Effector memory CD8-positive, alpha-beta T cell (primary cell): ENCODE measurements around the gene SPRYD3.

Experiments
- ATAC-seq: fragments of 150-1000 bp; cut with Tn5 transposase; replicated peaks from 2 replicates; pipeline ENCODE4 v1.10.0; 2021; ENCODE audit warnings: mild to moderate bottlenecking, moderate library complexity
- DNase-seq, 3 experiments: peaks; one replicate each; pipeline ENCODE4 v3.0.0; 2021
- H3K27ac Mint-ChIP-seq, 2 donors: one replicate each; pipeline ENCODE4 v1.8.0; 2022; ENCODE audit warnings: mild to moderate bottlenecking in 2 of 2, mixed read lengths in 2 of 2, moderate library complexity in 2 of 2
- H3K27me3 Mint-ChIP-seq, 2 donors: one replicate each; pipeline ENCODE4 v1.8.0; 2022; ENCODE audit warnings: mixed read lengths in 2 of 2
- H3K36me3 Mint-ChIP-seq: one replicate; pipeline ENCODE4 v1.8.0; 2022; ENCODE audit warnings: mild to moderate bottlenecking, moderate library complexity, mixed read lengths; ENCODE audit not compliant: insufficient read depth
- H3K4me1 Mint-ChIP-seq, 2 donors: one replicate each; pipeline ENCODE4 v1.8.0; 2022; ENCODE audit warnings: low read depth in 2 of 2, mixed read lengths in 2 of 2
- H3K4me3 Mint-ChIP-seq, 2 donors: one replicate each; pipeline ENCODE4 v1.8.0; 2022; ENCODE audit warnings: mild to moderate bottlenecking in 2 of 2, mixed read lengths in 2 of 2, moderate library complexity in 2 of 2
- H3K9me3 Mint-ChIP-seq, 2 donors: one replicate each; pipeline ENCODE4 v1.8.0; 2022; ENCODE audit warnings: mixed read lengths in 2 of 2

The SPRYD3 gene

GRCh38 chr12:53059434-53060063 lies 19.6 kb downstream of the SPRYD3 start:
- DNase-seq (no peak), ATAC-seq (no peak)
- Mint-ChIP-seq H3K4me3 (no peak overlapping the region), H3K27me3 (peaks cover 0 to 11% of the 10 kb centered on the region in 2 donors), H3K36me3 (peaks cover 8% of the 10 kb centered on the region), H3K4me1 (peaks cover 7 to 8% of the 10 kb centered on the region in 2 donors), H3K9me3 (no peaks in the 10 kb centered on the region), H3K27ac (peak overlapping the region in 1 of 2 donors; percentile 60)

DNA sequence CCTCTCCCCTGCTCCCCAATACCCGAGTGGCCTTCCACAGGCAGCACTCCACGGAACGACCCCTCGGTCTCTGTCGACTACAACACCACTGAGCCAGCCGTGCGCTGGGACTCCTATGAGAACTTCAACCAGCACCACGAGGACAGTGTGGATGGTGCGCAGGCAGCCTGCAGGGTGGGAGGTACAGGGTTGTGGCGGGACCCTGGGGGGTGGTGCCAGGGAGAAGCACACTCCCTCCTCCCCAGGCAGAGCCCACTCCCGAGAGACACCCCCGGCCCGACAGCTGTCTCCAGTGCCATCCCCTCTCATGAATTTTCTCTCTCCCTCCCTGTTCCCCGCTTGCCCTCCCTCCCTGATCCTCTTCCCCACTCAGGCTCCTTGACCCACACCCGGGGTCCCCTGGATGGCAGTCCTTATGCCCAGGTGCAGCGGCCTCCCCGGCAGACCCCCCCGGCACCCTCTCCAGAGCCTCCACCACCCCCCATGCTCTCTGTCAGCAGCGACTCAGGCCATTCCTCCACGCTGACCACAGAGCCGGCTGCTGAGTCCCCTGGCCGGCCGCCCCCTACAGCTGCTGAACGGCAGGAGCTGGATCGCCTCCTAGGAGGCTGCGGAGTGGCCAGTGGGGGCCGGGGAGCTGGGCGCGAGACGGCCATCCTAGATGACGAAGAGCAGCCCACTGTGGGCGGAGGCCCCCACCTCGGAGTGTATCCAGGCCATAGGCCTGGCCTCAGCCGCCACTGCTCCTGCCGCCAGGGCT lies 20.3 kb downstream of the SPRYD3 start:
- no peak overlapping the region for H3K27ac Mint-ChIP-seq
- DNase-seq (no peak), ATAC-seq (no peak)
- no peaks in the 10 kb centered on the region for H3K9me3 Mint-ChIP-seq
- no peak overlapping the region for H3K4me3 Mint-ChIP-seq
- peaks cover 12% of the 10 kb centered on the region in 2 donors for H3K4me1 Mint-ChIP-seq
- peaks cover 0 to 11% of the 10 kb centered on the region in 2 donors for H3K27me3 Mint-ChIP-seq
- H3K36me3 Mint-ChIP-seq: peaks cover 11% of the 10 kb centered on the region

- H3K9me3 Mint-ChIP-seq: no peaks in the 10 kb centered on the region
- peaks cover 0 to 11% of the 10 kb centered on the region in 2 donors for H3K27me3 Mint-ChIP-seq
- no peak overlapping the region for H3K4me3 Mint-ChIP-seq
- peaks cover 12 to 14% of the 10 kb centered on the region in 2 donors for H3K4me1 Mint-ChIP-seq
- H3K36me3 Mint-ChIP-seq: peaks cover 12% of the 10 kb centered on the region
- H3K27ac Mint-ChIP-seq: no peak overlapping the region
- DNase-seq (no peak), ATAC-seq (no peak)
Measured at GRCh38 chr12:53057816-53058500, 21.2 kb downstream of the SPRYD3 start.

GRCh38 chr12:53056901-53057300 lies 22.3 kb downstream of the SPRYD3 start:
- no peaks in the 10 kb centered on the region for H3K9me3 Mint-ChIP-seq
- peaks cover 9% of the 10 kb centered on the region for H3K36me3 Mint-ChIP-seq
- no peak for ATAC-seq
- no peak overlapping the region for H3K4me3 Mint-ChIP-seq
- DNase-seq: no peak
- H3K27ac Mint-ChIP-seq: no peak overlapping the region
- H3K27me3 Mint-ChIP-seq: peaks cover 0 to 11% of the 10 kb centered on the region in 2 donors
- H3K4me1 Mint-ChIP-seq: peaks cover 14% of the 10 kb centered on the region in 2 donors

DNA sequence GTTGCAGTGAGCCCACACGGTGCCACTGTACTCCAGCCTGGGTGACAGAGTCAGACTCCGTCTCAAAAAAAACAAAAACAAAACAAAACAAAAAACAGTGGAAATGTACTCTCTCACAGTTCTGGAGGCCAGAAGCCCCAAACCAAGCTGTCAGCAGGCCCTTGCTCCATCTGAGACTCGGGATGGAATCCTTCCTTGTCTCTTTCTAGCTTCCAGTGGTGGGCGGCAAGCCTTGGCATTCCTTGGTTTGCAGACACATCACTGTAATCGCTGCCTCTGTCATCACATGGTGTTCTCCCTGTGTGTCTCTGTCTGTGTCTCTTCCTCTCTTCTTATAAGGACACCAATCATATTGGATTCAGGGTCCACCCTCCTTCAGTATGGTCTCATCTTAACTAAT lies 22.9 kb downstream of the SPRYD3 start:
- ATAC-seq (no peak), DNase-seq (no peak)
- H3K27me3 Mint-ChIP-seq: peaks cover 0 to 11% of the 10 kb centered on the region in 2 donors
- H3K27ac Mint-ChIP-seq: no peak overlapping the region
- H3K36me3 Mint-ChIP-seq: peaks cover 7% of the 10 kb centered on the region
- no peak overlapping the region for H3K4me3 Mint-ChIP-seq
- peaks cover 12 to 14% of the 10 kb centered on the region in 2 donors for H3K4me1 Mint-ChIP-seq
- H3K9me3 Mint-ChIP-seq: no peaks in the 10 kb centered on the region

GRCh38 chr12:53055471-53056266 lies 23.5 kb downstream of the SPRYD3 start:
- Mint-ChIP-seq H3K4me3 (peak overlapping the region; percentile 58 to 72), H3K9me3 (no peaks in the 10 kb centered on the region), H3K27me3 (peaks cover 0 to 11% of the 10 kb centered on the region in 2 donors), H3K36me3 (peaks cover 6% of the 10 kb centered on the region), H3K4me1 (peaks cover 10 to 12% of the 10 kb centered on the region in 2 donors), H3K27ac (no peak overlapping the region)
- DNase-seq (no peak), ATAC-seq (no peak)

GRCh38 chr12:53054112-53054878 lies 24.9 kb downstream of the SPRYD3 start:
- Mint-ChIP-seq H3K36me3 (peaks cover 6% of the 10 kb centered on the region), H3K4me1 (peaks cover 10 to 14% of the 10 kb centered on the region in 2 donors), H3K27me3 (peaks cover 0 to 11% of the 10 kb centered on the region in 2 donors), H3K27ac (peak overlapping the region; percentile 83 to 92), H3K4me3 (peak overlapping the region; percentile 93 to 96), H3K9me3 (no peaks in the 10 kb centered on the region)
- peak; percentile 89 to 93 (median 90) for DNase-seq
- ATAC-seq: peak; percentile 91

DNA sequence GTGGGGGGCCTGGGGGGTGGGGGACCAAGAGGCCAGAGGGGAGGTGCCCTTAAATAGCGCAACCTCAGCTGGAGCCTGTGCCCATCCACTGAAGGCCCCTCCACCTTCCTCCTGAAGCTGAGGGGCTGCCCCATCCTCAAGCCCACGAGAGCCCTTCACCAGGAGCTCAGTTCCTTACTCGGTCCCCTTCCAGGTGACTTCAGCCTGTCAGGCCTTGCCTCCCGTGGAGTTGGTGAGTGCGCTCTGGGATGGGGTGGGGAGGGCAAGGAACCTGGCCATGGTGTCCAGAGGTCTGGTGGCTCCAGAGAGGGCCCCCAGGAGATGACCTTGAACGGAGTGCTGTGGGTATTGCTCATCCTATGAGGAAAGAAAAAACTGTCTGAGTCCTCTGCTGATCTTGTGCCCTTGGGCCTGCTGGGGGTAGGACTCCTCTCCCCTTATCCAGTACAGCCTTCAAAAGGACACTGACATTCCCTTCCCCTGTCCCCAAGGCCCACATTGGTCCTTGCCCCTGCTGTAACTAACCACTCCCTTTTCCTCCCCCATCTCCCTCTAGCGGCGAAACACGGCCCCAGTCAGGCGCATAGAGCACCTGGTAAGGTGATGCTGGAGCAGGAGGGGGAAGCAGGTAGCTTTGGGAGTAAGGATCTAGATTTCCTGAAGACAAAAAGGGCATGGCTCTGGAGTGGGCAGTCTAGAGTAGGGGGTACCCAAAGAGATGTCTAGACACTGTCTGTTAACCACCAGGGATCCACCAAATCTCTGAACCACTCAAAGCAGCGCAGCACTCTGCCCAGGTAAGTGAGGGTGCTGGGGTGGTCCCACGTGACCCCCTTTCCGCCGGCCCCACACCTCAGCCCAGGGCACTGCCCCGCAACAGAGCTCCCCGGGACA lies 25.7 kb downstream of the SPRYD3 start:
- DNase-seq (peak; percentile 48 to 61 (median 61)), ATAC-seq (peak; percentile 38)
- H3K4me1 Mint-ChIP-seq: peaks cover 10 to 14% of the 10 kb centered on the region in 2 donors
- no peaks in the 10 kb centered on the region for H3K9me3 Mint-ChIP-seq
- peaks cover 0 to 9% of the 10 kb centered on the region in 2 donors for H3K27me3 Mint-ChIP-seq
- peak overlapping the region; percentile 93 to 96 for H3K4me3 Mint-ChIP-seq
- peaks cover 6% of the 10 kb centered on the region for H3K36me3 Mint-ChIP-seq
- H3K27ac Mint-ChIP-seq: peak overlapping the region; percentile 83 to 92

GRCh38 chr12:53052419-53053217 lies 26.6 kb downstream of the SPRYD3 start:
- Mint-ChIP-seq H3K27ac (peak overlapping the region in 1 of 2 donors; percentile 67), H3K4me1 (peaks cover 10 to 14% of the 10 kb centered on the region in 2 donors), H3K27me3 (peaks cover 0 to under 1% of the 10 kb centered on the region in 2 donors), H3K36me3 (peaks cover 6% of the 10 kb centered on the region), H3K4me3 (no peak overlapping the region), H3K9me3 (no peaks in the 10 kb centered on the region)
- ATAC-seq: no peak
- no peak for DNase-seq

DNA sequence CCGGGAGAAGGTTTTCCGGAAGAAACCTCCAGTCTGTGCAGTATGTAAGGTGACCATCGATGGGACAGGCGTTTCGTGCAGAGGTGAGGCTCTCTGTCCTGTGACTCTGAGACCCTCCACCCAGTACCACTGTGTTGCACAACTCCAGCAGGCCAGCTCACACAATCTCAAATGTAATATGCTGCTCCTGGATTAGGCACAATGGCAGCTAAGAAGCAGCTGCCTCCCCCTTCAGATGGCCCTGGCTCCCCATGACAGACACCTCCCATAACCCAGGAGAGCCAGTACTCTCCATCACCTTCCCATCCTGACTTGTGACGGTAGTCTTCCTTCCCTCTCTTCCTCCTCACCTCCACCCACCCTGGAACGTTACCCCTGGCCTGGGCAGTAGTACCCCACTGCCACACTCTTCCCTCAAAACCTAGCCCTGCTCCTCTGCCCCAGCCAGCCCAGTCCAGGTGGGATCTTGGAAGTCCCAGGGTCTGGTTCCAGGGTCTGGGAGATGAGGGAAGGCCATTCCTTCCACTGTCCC lies 27.2 kb downstream of the SPRYD3 start:
- peak overlapping the region in 1 of 2 donors; percentile 67 for H3K27ac Mint-ChIP-seq
- DNase-seq: no peak
- no peaks in the 10 kb centered on the region for H3K27me3 Mint-ChIP-seq
- peaks cover 10 to 14% of the 10 kb centered on the region in 2 donors for H3K4me1 Mint-ChIP-seq
- ATAC-seq: no peak
- peaks cover 6% of the 10 kb centered on the region for H3K36me3 Mint-ChIP-seq
- no peaks in the 10 kb centered on the region for H3K9me3 Mint-ChIP-seq
- H3K4me3 Mint-ChIP-seq: no peak overlapping the region
